Measurements from ENCODE around the gene STARD3.
"Not testable (repeated sequence)": the region's sequence is repeated elsewhere in the genome, so short reads cannot be mapped to it uniquely, and the experiment has no call there.

Gene STARD3

GRCh38 chr17:39636927-39637736 is at the start of gene STARD3:
TSS of gene STARD3 (plus strand) at chr17:39637144. CDS start at chr17:39653532, 16,388 bp downstream.
- peak; percentile 97 for DNase-seq

- DNase-seq, result not testable (repeated sequence)
Observed at GRCh38 chr17:39590180-39590579, 46.8 kb upstream of the STARD3 start.

- peak; percentile 48 for DNase-seq
Observed at GRCh38 chr17:39591958-39592954, 44.7 kb upstream of the STARD3 start.

- DNase-seq, result no peak
Observed at GRCh38 chr17:39593371-39593770, 43.6 kb upstream of the STARD3 start.

GRCh38 chr17:39595294-39595693 is 41.6 kb upstream of the STARD3 start:
- DNase-seq, result no peak

- no peak for DNase-seq
Observed at GRCh38 chr17:39595928-39596510, 40.9 kb upstream of the STARD3 start.

GRCh38 chr17:39596543-39597267 is 40.2 kb upstream of the STARD3 start:
- no peak for DNase-seq

GRCh38 chr17:39597372-39598046 is 39.4 kb upstream of the STARD3 start:
- DNase-seq, result no peak

GRCh38 chr17:39598047-39598481 is 38.9 kb upstream of the STARD3 start:
- no peak for DNase-seq

- no peak for DNase-seq
Observed at GRCh38 chr17:39598630-39599003, 38.3 kb upstream of the STARD3 start.

GRCh38 chr17:39599004-39599664 is 37.8 kb upstream of the STARD3 start:
- no peak for DNase-seq

GRCh38 chr17:39599665-39600231 is 37.2 kb upstream of the STARD3 start:
- no peak for DNase-seq

- no peak for DNase-seq
Observed at GRCh38 chr17:39600288-39600996, 36.5 kb upstream of the STARD3 start.

- no peak for DNase-seq
Observed at GRCh38 chr17:39600997-39601597, 35.8 kb upstream of the STARD3 start.

- no peak for DNase-seq
Observed at GRCh38 chr17:39601758-39602532, 35.0 kb upstream of the STARD3 start.

- DNase-seq, result no peak
Observed at GRCh38 chr17:39602533-39603303, 34.2 kb upstream of the STARD3 start.

GRCh38 chr17:39603304-39604016 is 33.5 kb upstream of the STARD3 start:
- DNase-seq, result no peak
